ENCODE data around the gene MCC.
A peak's percentile ranks its signal among the peaks of the same experiment; 100 is the strongest.

MCC gene

DNA sequence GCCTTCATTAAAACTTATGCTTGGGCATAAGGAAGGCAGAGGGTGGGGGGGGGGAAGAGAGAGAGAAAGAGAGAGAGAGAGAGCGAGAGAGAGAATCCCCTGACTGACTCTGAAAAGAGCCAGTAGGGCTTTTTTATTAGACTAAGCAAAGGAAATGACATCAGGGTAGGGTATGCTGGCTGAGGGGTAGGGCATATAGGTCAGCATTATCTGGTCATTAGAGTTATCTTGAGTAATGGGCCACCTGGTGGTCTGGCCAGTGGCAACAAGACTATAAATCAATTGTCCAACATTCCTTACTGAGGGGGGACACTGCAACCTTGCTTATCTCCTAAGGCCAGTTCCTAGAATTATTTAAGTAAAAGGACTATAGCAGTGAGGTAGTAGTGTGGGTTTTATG, 120.7 kb downstream of the MCC start:
- DNase-seq (ENCODE audit: low read depth in 2 of 2), result no peak

DNA sequence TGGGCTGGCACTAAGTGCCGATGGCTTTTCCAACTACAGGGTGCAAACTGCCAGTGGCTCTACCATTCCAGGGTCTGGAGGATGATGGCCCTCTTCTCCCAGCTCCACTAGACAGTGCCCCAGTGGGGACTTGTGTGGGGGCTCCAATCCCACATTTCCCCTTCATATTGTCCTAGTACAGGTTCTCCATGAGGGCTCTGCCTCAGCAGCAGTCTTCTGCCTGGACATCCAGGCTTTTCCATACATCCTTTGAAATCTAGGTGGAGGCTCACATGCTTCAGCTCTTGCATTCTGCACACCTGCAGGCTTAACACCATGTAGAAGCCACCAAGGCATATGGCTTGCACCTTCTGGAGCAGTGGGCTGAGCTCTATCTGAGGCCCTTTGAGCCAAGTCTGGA, 123.8 kb downstream of the MCC start:
- DNase-seq (ENCODE audit: low read depth in 2 of 2), result no peak

DNA sequence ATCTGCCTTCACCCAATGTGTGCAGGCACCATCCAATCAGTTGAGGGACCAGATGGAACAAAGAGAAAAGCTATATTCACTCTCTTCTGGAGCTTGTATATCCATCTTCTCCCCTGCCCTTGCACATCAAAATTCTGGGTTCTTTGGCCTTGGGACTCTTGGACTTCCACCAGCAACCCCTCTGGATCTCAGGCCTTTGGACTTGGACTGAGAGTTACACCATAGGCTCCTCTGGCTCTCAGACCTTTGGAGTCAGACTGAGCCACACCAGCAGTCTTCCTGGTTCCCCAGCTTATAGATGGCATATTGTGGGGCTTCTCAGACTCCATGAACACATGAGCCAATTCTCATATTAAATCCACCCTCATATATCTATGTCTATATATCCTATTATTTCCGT, 126.6 kb downstream of the MCC start:
- no peak for DNase-seq (ENCODE audit: low read depth in 2 of 2)

DNA sequence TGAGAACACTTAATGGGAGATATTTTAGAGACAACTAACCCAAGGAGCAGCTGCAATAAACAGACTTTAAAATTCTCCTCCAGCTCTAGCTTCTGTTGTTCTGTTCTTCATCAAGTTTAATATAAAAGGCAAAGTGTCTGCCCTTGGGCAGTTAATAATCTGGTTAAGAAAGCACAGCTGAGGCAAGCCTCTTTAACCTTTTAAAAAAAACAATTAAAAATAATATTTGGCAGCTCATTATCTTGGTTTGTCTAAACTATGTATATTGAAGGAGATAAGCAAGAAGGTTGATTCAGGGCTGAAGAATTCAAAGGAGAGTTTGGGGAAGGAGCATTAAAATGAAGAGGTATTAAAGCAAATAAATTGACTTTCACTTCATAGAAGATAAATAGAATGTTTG, 128.8 kb downstream of the MCC start:
- no peak for DNase-seq (ENCODE audit: low read depth in 2 of 2)

DNA sequence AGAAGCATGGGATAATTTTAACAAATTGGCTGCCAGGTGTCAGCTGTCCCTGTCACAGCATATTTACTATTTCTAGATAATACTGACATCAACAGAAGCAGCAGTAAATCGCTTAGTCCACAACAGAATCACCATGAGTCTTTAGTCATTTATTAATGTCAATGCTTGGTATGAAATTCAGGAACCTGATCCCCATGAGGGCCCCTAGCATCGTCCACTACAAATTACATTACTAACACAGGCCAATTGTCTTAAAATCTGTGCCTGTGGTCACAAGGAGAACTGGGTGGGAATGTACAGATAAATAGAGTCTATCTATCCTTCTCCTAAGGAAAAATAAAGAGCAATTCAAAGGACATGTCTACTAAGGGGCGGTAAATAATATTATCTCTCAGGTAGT, 129.6 kb downstream of the MCC start:
- DNase-seq (ENCODE audit: low read depth in 2 of 2), result no peak

DNA sequence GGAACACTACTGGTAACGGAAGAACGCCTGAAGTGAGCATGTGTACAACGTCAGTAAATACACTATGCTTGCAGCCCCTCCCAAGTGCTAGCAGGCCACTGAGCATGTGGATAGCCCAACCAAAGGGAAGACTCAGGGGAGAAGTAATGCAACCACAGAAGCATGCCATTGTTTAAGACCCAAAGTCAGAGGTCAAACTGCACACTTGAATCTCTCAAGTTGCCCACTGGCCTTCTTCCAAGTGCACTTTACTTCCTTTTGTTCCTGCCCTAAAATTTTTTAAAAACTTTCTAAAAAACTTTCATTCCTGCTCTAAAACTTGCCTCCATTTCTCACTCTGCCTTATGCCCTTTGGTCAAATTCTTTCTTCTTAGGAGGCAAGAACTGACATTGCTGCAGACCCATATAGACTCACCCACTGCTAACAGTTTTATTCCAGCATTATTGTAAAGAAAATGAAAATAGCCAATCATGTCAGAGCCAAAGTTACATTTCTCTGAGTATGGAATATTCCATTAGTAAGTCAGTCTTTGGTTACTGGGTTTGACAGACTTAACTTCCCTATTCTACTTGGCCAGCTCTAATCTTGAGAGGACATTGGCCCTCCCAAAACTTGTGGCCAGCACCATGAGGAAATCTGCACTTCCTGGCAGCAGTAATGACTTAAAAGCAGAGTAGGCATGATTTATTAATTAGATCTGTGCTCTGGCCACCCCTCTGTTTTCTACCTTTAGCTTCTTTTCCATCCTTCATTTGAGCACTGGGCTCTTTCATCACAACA, 130.4 kb downstream of the MCC start:
- no peak for DNase-seq (ENCODE audit: low read depth in 2 of 2)

DNA sequence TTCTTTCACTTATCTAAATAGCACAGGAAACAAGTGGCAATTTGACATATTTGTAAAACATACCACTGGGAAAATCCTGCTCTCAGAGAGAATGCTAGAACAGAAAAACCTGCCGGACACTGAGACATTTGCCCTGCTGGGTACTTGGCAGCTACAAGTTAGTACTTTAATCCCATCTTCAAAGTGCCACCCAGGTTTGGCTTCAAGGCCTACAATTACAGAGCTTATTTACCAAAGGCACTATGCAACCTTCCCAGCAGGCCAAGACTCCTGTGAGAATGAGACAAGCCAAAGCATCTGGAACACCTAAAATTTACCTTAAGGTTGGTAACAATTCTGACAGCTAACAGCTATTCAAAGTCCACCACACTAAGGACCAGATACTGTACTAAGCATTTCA, 131.8 kb downstream of the MCC start:
- DNase-seq (ENCODE audit: low read depth in 2 of 2), result no peak

DNA sequence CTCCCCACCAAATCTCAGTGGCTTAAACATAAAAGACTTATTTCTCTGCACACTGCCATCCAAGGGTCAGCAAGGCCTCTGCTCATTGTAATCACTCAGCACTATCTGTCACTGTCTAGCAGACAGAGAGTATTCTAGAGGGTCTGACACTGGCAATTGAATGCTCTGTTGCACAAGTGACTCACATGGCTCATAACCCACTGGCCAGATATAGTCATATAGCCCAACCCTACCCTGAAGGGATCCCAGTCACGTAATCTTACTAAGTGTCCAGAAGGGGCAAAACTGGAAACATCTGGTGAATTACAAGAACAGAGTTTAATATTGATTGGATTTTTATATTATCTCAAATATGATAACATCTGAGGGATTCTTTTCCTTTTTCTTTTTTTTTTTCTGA, 134.2 kb downstream of the MCC start:
- no peak for DNase-seq (ENCODE audit: low read depth in 2 of 2)

DNA sequence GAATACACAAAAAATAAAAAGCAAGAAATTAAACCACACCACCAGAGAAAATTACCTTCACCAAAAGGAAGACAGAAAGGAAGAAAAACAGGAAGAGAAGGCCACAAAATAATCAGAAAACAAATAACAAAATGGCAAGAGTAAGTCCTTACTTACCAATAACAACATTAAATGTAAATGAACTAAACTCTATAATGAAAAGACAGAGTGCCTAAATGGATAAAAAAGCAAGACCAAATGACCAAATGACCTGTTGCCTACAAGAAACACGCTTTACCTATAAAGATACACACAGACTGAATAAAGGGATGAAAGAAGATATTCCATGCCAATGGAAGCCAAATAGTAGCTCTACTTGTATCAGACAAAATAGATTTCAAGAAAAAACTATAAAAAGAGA, 140.7 kb downstream of the MCC start:
- DNase-seq (ENCODE audit: low read depth in 2 of 2), result no peak

DNA sequence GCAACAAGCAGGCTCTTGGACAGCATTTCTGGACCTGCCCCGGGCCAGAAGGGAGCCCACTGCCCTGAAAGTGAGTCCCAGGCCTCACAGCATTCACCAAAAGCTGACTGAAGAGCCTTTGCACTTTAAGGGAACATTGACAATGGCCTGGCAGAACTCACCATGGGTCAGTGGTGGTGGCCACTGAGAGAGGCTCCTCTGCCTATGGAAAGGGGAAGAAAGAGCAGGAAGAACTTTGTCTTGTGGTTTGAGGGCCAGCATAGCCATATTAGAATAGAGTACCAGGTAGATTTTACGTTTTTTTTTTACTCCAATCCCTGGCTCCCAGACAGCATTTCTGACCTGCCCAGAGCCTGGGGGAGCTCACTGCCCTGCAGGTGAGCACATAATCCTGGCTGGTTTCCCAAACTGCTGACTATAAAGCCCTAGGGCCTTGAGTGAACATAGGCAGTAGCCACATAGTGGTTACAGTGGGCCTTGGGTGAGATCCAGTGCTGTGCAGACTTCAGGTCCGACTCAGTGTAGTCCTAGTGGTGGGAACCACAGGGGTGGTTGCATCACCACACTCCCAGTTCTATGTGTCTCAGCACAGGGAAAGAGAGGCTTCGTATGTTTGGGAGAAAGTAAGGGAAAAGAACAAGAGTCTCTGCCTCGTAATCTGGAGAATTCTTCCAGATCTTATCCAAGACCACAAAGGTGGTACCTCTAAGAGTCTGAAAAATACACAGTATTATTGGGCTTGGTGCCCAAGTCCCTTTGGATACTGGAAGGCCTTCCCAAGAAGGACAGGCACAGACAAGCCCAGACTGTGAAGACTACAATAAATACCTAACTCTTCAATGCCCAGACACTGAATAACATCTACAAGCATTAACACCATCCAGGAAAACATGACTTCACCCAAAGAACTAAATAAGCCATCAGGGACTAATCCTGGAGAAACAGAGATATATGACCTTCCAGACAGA, 143.0 kb downstream of the MCC start:
- no peak for DNase-seq (ENCODE audit: low read depth in 2 of 2)

DNA sequence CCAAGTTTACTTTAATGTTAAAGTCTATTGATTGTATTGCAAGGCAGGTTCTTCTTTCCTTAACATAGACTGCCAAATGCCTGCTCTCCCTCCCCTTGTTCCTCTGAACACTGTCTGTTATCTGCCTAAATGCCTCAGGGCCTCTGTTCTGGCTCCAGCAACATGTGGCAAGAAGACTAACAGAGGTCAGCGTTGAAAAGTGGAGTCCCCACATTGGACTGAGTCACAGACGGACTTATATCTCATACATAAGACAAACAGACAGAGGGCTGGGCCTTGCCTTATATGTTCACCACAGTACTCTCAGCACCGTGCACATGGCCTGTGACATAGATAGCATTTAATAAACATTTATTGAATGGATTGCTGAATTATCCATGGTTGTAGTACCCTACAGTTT, 144.9 kb downstream of the MCC start:
- no peak for DNase-seq (ENCODE audit: low read depth in 2 of 2)

DNA sequence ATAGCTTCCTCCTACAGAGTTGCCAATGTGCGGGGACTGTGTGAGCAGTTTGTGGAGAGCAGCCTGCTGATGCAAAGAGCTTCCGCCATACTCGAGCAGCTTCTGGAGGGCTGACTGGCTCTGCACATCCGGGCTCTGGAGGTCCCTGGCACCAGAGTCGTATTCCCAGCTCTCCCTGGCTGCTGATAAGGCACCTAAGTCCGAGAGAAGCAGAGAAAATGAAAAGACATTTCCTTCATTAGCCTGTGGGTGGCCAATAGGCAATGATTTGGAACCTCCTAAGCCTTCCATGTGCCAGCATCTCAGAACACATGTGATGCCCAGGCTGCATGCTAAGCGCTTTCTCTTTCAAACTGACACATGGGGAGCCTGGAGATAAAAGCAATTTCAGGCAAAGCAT, 147.7 kb downstream of the MCC start:
- DNase-seq (ENCODE audit: low read depth in 2 of 2), result no peak

DNA sequence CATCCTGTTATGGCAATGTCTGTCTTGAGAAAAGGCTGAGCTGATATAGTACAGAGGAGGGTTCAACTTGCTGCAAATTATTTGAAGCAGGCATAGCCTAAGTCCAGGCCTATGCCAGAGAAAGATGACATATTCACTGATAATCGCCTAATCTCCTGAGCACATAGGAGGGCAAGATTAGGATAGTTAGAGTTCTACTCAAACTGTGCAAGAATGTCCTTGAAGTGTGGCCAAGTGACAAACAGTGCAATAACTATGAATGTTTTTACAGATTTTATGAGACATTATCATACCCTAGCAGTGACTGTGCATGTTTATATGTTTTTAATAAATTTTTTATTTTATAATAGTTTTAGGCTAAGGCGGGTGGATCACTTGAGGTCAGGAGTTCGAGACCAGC, 149.6 kb downstream of the MCC start:
- DNase-seq (ENCODE audit: low read depth in 2 of 2), result no peak

DNA sequence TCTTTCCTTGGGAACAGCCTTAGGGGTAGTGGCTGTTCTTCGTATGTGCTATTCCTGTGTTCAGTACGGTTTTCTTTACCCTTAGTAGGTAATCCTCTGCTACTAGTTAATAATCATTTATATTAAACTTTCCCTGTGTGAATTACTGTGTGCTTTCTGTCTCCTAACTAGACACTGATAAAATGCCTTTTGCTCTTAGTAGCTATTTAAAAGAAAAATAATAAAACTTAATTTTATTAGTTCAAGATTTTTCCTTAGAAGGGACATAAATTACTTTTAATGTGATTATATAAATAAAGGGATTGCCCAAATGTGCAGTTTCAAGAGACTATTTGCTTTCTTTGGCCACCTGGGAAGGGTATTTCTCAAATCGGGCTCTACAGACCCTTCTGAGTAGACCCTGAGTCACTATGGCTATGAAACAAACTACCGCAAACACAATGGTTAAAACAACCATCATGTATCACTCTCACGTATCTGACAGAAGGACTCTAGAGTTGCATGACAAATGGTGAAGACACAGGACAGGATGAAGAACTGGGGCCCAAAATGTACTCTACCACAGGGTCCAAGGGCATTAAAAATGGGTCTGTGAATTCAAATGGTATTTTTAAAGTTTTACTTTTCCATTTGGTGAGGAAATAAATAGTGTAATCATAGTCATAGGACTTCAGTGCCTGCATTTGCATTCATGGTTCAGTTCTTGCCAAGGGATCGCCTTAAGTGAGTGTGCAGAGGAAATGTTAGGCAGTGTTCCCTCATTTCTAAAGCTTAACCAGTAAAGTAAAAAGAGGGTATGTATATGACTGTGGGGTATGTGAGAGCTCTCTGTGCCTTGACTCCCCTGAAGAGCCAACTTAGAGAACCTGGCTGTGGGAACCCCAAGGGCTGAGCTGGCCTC, 150.5 kb downstream of the MCC start:
- no peak for DNase-seq (ENCODE audit: low read depth in 2 of 2)

DNA sequence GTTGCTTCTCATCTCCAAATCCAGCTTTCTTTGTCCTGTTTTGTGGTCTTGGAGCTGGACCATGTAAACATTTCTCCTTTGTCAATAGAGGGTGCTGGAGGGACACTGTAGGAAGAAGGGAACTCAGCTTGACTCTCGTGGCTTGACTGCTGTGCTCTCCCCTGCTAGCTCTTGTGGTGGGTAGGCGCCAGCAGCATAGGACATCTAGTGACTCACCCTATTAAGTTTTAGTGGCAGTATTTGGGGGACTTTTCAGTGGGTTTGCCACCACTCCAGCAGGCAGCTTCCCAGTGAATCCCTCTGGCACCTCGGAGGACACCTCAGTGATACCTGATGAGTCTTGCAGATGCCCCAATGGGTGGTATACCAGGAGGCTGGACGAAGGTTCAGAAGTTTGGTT, 151.3 kb downstream of the MCC start:
- DNase-seq (ENCODE audit: low read depth in 2 of 2), result peak; percentile 18 to 20

DNA sequence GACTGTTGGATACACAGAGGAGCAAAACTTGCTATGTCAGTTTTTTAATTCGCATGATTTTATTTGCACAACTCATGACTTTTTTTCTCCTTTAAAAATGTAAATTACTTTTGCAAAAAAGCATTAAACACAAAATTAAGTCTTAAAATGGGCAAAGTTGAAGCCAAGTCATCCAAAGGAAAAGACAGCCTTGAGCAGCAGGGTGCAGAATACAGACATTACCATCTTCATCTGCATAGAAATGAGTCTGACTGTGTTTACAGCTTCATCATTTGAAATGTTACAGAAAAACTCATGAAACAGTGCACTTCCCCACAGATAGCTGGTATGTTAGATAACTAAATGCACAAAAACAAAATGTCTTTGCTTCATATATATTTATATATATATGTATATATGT, 154.8 kb downstream of the MCC start:
- DNase-seq (ENCODE audit: low read depth in 2 of 2), result no peak

DNA sequence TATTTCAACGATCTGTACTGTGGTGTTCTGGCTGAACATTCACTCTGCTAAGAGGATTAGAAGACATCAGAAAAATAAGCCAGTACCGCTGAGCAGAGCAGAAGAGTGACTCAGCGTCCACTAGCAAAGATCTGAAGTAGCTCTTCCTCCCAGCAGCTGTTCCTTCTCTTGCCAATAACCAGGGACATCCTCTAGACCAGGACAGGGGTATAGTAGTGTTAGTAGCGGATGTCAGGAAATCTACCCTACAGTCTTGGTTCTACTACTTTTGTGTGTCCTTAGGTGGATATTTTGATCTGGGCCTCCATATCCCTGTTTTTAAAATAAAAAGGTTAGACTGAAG, 157.1 kb downstream of the MCC start:
- no peak for DNase-seq (ENCODE audit: low read depth in 2 of 2)

DNA sequence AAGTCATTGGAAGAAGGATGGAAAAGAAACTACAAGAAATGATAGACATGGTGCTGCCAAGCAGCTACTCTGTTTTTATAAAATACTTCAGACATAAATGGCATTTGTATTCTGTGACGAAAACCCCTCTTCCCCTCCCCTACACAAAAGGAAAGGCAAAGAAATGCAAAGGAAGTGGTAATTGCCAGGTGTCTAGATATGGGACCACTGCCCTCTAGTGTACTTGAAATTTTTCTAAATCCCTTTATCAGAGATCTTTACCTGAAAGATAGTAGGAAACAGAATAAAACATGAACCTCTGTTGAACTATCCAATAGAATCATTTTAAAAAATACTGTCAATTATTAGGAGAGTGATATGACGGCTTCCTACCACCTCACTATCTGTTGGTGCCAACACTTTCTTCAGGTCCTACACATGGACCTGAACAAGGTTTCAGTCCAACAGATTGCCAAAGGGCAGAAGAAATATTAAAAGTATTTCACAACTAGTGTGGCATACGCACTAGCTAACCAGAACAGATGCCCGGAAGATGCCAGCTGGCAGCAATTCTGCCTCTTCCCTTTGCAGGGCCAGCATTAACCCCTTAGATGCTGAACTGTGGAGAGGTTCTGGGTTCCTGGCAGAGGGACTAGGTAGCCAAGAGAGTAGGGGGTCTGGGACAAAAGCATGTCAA, 157.6 kb downstream of the MCC start:
- peak; percentile 24 to 31 for DNase-seq (ENCODE audit: low read depth in 2 of 2)

DNA sequence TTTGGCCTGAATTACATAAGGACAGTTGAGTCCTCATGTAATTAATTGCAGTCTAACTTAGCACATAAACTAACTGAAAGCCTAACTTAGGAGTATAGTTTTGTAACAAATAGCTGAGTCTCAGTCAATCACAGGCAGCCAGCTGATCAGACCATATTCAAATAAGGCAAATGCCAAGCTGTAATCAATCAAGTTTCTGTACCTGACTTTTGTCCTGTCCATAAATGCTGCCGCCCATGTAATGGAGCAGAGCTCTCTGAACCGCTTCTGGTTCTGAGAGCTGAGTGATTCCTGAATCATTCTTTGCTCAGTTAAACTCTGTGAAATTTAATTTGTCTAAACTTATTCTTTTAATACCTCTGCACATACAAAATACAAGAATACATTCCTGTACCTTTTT, 158.3 kb downstream of the MCC start:
- DNase-seq (ENCODE audit: low read depth in 2 of 2), result no peak

DNA sequence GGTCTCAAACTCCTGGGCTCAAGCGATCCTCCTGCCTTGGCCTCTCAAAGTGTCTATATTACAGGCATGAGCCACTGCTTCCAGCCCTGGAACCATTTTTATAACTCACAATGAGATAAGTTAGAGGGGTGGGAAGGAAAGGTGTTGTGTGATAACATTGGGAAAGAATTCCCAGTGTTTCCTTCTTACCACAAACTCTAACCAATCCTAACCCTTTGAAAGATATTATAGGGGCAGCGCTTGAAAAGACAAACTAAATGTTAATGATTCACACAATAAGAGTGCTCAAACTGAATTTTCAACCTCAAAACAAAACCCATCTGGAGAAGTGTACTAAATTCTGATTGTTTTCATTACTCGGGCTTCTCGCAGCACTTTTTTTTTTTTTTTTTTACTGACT, 163.2 kb downstream of the MCC start:
- no peak for DNase-seq (ENCODE audit: low read depth in 2 of 2)

DNA sequence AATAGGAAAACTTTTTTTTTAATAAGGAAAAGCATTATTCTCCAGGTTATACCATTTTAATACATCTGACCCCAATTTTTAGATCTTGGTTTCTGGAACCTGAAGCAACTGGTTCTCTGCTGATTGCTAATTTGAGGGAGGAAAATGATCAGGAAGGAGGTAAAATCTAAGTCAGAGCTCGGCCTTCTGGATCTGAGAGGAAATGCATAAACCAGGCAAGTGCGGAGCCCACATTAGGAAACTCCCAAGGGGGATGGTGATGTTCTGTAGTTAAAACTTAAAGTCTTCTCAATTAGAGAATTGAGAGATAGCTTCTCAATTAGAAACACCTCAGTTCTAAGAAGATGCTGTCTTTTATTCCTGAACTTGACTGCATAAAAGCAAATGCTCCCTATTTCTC, 167.0 kb downstream of the MCC start:
- no peak for DNase-seq (ENCODE audit: low read depth in 2 of 2)

Data from fibroblast of skin of left quadriceps (primary cell).